Measurements from ENCODE around the gene IFT81. TPM values are rescaled to one million over a fixed set of nuclear protein-coding genes. Genes with fewer than 3 reads are reported as not detected.
A peak's percentile ranks its signal among the peaks of the same experiment; 100 is the strongest.
"Not testable (repeated sequence)": the region's sequence is repeated elsewhere in the genome, so short reads cannot be mapped to it uniquely, and the experiment has no call there.

IFT81 gene
- total and polyA plus RNA-seq, 4 experiments from 2014 or later, result 0.57 to 1.3 (median 1.2) TPM

DNA sequence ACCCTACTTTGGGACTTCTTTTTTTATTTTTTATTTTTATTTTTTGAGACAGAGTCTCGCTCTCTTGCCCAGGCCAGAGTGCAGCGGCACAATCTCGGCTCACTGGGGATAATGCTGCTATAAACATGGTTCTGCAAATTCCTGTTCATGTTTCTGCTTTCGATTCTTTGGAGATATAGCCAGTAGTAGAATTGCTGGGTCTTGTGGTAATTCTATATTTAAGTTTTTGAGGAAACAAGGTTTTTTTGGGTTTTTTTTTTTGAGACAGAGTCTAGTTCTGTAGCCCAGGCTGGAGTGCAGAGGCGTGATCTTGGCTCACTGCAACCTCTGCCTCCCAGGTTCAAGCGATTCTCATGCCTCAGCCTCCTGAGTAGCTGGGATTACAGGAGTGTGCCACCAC lies 35.9 kb upstream of the IFT81 start:
- H3K4me1 Mint-ChIP-seq; H3K27ac ChIP-seq (ENCODE audit: low read depth, low read length); DNase-seq; H3K27ac Mint-ChIP-seq; H3K36me3 Mint-ChIP-seq; H3K36me3 ChIP-seq (ENCODE audit: insufficient read depth, low read length); H3K27me3 ChIP-seq (ENCODE audit: insufficient read depth, low read length); intact Hi-C loops (cut with micrococcal nuclease); POLR2A ChIA-PET (ENCODE audit: partially characterized antibody); CTCF ChIA-PET (ENCODE audit: partially characterized antibody); H3K9me3 Mint-ChIP-seq; H3K4me1 ChIP-seq (ENCODE audit: insufficient read depth, low read length); H3K4me3 ChIP-seq (ENCODE audit: low read length in 2 of 2); H3K9me3 ChIP-seq (ENCODE audit: control insufficient read depth in 1 of 2, low read length in 2 of 2); H3K27me3 Mint-ChIP-seq; H3K4me3 Mint-ChIP-seq: not testable (repeated sequence)

DNA sequence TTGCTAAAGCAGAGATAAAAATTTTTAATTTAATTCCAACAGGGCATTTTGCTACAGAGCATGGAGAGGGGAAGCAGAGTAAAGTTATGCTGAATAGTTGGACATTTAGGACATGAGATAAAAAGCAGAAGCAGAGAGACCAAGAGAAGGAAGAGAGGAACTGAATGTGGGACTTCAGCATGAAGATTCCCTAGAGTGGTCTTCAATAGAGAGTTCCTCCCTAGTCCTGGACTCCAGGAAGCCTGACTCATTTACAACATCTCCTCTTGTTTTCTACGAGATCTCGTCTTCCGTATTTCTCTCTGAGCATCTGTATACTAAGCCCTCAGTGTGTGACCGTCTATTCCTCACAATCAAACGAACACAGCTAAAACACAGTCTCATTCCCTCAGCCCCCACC lies 35.2 kb upstream of the IFT81 start:
- ChIA-PET POLR2A (ENCODE audit: partially characterized antibody) (no interaction called here), CTCF (ENCODE audit: partially characterized antibody) (interaction anchor here (1.4 kb wide), 1 partner anchor 13 kb away, joined by 7 read pairs; no protein-coding TSS in a partner anchor)
- no peaks in the 10 kb centered on the region for H3K4me1 ChIP-seq (ENCODE audit: insufficient read depth, low read length)
- peaks cover 0 to 11% of the 10 kb centered on the region in 2 donors for H3K27me3 Mint-ChIP-seq
- no peak overlapping the region for H3K4me3 Mint-ChIP-seq
- no peaks in the 10 kb centered on the region for H3K9me3 Mint-ChIP-seq
- peak overlapping the region in 1 of 7 donors; percentile 68 for H3K27ac Mint-ChIP-seq
- H3K36me3 ChIP-seq (ENCODE audit: insufficient read depth, low read length), result no peaks in the 10 kb centered on the region
- H3K27ac ChIP-seq (ENCODE audit: low read depth, low read length), result no peak overlapping the region
- H3K4me1 Mint-ChIP-seq, result peaks cover 0 to 3% (median 1%) of the 10 kb centered on the region in 4 donors
- intact Hi-C loops (cut with micrococcal nuclease), result no loop called here
- H3K27me3 ChIP-seq (ENCODE audit: insufficient read depth, low read length), result no peaks in the 10 kb centered on the region
- H3K36me3 Mint-ChIP-seq, result no peaks in the 10 kb centered on the region
- no peak overlapping the region for H3K4me3 ChIP-seq (ENCODE audit: low read length in 2 of 2)
- DNase-seq, result no peak
- H3K9me3 ChIP-seq (ENCODE audit: control insufficient read depth in 1 of 2, low read length in 2 of 2), result no peaks in the 10 kb centered on the region

DNA sequence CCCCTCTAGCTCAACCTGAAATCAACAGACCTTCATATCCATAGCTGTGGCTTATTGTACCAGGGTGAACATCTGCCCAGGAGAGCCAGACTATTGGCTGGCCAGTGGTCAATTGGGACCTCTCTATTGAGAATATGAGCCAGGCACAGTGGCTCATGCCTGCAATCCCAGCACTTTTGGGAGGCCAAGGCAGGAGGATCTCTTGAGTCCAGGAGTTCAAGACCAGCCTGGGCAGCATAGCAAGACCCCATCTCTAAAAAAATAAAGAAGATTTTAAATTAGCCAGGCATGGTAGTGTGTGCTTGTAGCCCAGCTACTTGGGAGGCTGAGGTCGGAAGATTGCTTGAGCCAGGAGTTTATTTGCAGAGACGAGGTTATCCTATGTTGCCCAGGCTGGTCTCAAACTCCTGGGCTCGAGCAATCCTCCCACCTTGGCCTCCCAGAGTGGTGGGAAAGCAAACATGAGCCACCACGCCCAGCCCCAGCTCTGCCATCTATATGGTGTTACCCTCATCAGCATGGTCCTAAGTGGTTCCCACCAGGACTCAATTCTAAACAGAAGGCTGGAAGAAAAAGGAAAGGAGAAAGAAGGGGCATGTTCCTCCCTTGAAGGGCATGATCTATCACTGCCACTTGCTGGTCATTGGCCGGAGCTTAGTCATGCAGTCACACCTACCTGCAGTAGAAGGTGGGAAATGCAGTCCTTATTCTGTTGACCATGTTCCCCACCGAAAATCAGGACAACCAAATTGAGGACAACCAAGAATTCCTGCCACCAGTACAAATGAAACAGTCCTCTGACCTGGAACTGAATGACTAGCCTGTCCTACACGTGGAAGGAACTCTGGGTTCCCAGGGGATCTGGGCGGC lies 33.7 kb upstream of the IFT81 start:
- Mint-ChIP-seq H3K27me3 (peaks cover 3 to 16% of the 10 kb centered on the region in 2 donors), H3K4me3 (no peak overlapping the region), H3K36me3 (no peaks in the 10 kb centered on the region), H3K9me3 (no peaks in the 10 kb centered on the region), H3K27ac (no peak overlapping the region), H3K4me1 (peaks cover 0 to 3% (median 1%) of the 10 kb centered on the region in 4 donors)
- H3K4me3 ChIP-seq (ENCODE audit: low read length in 2 of 2), result no peak overlapping the region
- no peaks in the 10 kb centered on the region for H3K9me3 ChIP-seq (ENCODE audit: control insufficient read depth in 1 of 2, low read length in 2 of 2)
- ChIA-PET POLR2A (ENCODE audit: partially characterized antibody) (interaction anchor here (1.2 to 1.9 kb wide), 2 partner anchors 11 kb away, joined by 4 to 5 read pairs; no protein-coding TSS in a partner anchor), CTCF (ENCODE audit: partially characterized antibody) (interaction anchor here (0.6 to 1.5 kb wide), 8 partner anchors 9 to 798 kb away, joined by 3 to 7 read pairs (median 3); no protein-coding TSS in a partner anchor)
- H3K4me1 ChIP-seq (ENCODE audit: insufficient read depth, low read length), result no peaks in the 10 kb centered on the region
- intact Hi-C loops (cut with micrococcal nuclease), result no loop called here
- H3K27me3 ChIP-seq (ENCODE audit: insufficient read depth, low read length), result no peaks in the 10 kb centered on the region
- H3K36me3 ChIP-seq (ENCODE audit: insufficient read depth, low read length), result no peaks in the 10 kb centered on the region
- H3K27ac ChIP-seq (ENCODE audit: low read depth, low read length), result no peak overlapping the region
- DNase-seq, result no peak

DNA sequence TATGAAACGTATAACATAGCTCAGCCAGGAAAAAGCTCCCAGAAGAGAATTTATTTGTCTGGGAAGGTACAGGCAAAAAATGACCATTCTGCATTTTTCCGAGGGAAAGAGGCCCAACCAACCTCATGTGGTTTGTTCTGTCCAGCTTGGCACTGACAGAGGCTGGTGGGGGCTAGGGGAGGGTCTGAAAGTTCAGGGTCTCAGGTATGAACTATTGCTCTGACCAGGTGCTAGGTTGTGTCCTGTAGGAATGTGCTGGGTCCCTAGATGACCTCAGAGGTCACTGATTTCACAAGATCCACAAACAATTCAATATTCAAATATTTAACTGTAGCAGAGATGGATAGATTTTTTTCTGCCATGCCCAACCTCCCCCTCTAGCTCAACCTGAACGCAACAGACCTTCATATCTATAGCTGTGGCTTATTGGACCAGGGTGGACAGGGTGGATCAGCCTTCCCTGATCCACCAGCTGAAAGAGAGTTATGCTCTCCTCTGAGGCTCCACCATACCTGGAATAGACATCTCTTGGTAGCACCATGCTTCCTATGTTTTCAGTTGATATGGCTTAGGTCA lies 32.9 kb upstream of the IFT81 start:
- Histone ChIP-seq H3K9me3 (ENCODE audit: control insufficient read depth in 1 of 2, low read length in 2 of 2) (no peaks in the 10 kb centered on the region), H3K4me1 (ENCODE audit: insufficient read depth, low read length) (no peaks in the 10 kb centered on the region), H3K27me3 (ENCODE audit: insufficient read depth, low read length) (no peaks in the 10 kb centered on the region), H3K4me3 (ENCODE audit: low read length in 2 of 2) (no peak overlapping the region), H3K27ac (ENCODE audit: low read depth, low read length) (no peak overlapping the region), H3K36me3 (ENCODE audit: insufficient read depth, low read length) (no peaks in the 10 kb centered on the region)
- no peak for DNase-seq
- ChIA-PET POLR2A (ENCODE audit: partially characterized antibody) (interaction anchor here (1.0 to 1.9 kb wide), 2 partner anchors 11 to 13 kb away, joined by 3 to 5 read pairs; no protein-coding TSS in a partner anchor), CTCF (ENCODE audit: partially characterized antibody) (interaction anchor here (0.6 to 1.5 kb wide), 4 partner anchors 12 to 797 kb away, joined by 3 to 5 read pairs (median 3); no protein-coding TSS in a partner anchor)
- no peaks in the 10 kb centered on the region for H3K36me3 Mint-ChIP-seq
- no peak overlapping the region for H3K27ac Mint-ChIP-seq
- no peak overlapping the region for H3K4me3 Mint-ChIP-seq
- H3K9me3 Mint-ChIP-seq, result no peaks in the 10 kb centered on the region
- intact Hi-C loops (cut with micrococcal nuclease), result no loop called here
- H3K4me1 Mint-ChIP-seq, result peaks cover 0 to 2% (median under 1%) of the 10 kb centered on the region in 4 donors
- H3K27me3 Mint-ChIP-seq, result peaks cover 3 to 16% of the 10 kb centered on the region in 2 donors

DNA sequence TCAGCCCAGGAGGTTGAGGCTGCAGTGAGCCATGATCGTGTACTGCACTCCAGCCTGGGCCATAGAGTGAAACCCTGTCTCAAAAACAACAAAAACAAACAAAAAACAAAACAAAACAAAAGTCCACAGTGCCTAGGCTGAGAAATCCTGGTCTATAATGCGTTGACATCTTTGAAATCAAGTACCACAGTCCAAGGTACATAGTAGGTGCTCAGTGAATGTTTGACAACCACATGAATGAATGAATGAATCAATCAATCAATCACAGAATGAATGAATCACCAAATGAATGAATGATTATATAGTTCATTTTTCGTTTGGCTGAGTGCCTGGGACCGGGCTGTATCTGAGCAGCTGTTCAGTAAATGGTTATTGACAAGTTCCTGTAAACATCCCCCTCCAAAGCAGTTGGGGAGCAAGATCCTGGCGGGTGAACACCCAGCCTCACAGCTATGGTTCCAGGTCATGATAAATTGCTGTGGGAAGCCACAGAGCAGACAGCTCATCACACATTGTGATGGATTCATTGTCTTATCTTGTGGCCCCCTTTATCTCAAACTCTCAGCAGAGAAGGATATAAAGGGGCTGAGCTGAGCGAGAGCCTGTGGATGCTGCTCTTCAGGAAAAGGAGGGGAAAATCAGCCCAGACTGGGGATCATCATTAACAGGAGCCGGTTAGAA lies 30.4 kb upstream of the IFT81 start:
- H3K9me3 Mint-ChIP-seq, result no peaks in the 10 kb centered on the region
- H3K27me3 Mint-ChIP-seq, result peaks cover 3 to 16% of the 10 kb centered on the region in 2 donors
- Histone ChIP-seq H3K4me1 (ENCODE audit: insufficient read depth, low read length) (no peaks in the 10 kb centered on the region), H3K9me3 (ENCODE audit: control insufficient read depth in 1 of 2, low read length in 2 of 2) (no peaks in the 10 kb centered on the region), H3K36me3 (ENCODE audit: insufficient read depth, low read length) (no peaks in the 10 kb centered on the region), H3K27ac (ENCODE audit: low read depth, low read length) (no peak overlapping the region), H3K27me3 (ENCODE audit: insufficient read depth, low read length) (no peaks in the 10 kb centered on the region), H3K4me3 (ENCODE audit: low read length in 2 of 2) (no peak overlapping the region)
- H3K27ac Mint-ChIP-seq, result no peak overlapping the region
- CTCF ChIA-PET (ENCODE audit: partially characterized antibody), result interaction anchor here (1.8 kb wide), 1 partner anchor 338 kb away, joined by 6 read pairs; no protein-coding TSS in a partner anchor
- no peak for DNase-seq
- no peak overlapping the region for H3K4me3 Mint-ChIP-seq
- peaks cover 0 to 2% (median 0%) of the 10 kb centered on the region in 4 donors for H3K4me1 Mint-ChIP-seq
- POLR2A ChIA-PET (ENCODE audit: partially characterized antibody), result no interaction called here
- H3K36me3 Mint-ChIP-seq, result no peaks in the 10 kb centered on the region
- intact Hi-C loops (cut with micrococcal nuclease), result no loop called here

DNA sequence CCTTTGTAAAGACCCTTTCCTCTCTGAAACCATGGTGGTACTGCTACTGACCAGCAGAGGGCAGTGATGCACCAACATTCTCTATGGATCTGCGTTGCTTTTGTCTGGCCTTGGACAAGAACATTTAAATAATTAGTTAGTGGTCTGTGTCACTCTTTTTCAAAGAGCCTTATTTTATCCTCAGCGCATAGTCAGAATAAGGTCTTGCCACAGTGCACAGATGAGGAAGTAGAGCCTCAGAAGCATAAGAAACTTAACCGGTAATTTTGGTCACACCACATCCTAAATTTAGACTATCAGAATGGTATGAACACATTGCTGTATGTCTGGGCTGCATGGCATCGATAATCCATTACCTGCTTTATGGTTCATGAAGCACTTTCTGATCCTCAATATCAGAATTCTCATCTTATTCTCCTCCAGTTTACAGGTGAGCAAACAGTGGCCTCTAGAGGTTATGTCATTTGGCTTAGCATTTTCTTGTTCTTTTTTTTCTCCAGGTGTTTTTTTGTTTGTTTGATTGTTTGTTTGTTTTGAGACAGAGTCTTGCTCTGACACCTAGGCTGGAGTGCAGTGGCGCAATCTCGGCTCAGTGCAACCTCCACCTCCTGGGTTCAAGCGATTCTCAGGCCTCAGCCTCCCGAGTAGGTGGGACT lies 23.7 kb upstream of the IFT81 start:
- Histone ChIP-seq H3K27ac (ENCODE audit: low read depth, low read length) (no peak overlapping the region), H3K4me3 (ENCODE audit: low read length in 2 of 2) (no peak overlapping the region), H3K36me3 (ENCODE audit: insufficient read depth, low read length) (no peaks in the 10 kb centered on the region), H3K4me1 (ENCODE audit: insufficient read depth, low read length) (peaks cover 6% of the 10 kb centered on the region), H3K9me3 (ENCODE audit: control insufficient read depth in 1 of 2, low read length in 2 of 2) (no peaks in the 10 kb centered on the region), H3K27me3 (ENCODE audit: insufficient read depth, low read length) (no peaks in the 10 kb centered on the region)
- ChIA-PET POLR2A (ENCODE audit: partially characterized antibody) (interaction anchor here (3.5 kb wide), 1 partner anchor 331 kb away, joined by 11 read pairs; no protein-coding TSS in a partner anchor), CTCF (ENCODE audit: partially characterized antibody) (interaction anchor here (0.6 to 5.7 kb wide), 33 partner anchors 10 to 785 kb away, joined by 3 to 67 read pairs (median 4); no protein-coding TSS in a partner anchor)
- Mint-ChIP-seq H3K27ac (peak overlapping the region in 6 of 7 donors; percentile 0 to 43 (median 16)), H3K9me3 (no peaks in the 10 kb centered on the region), H3K4me1 (peaks cover 5 to 8% (median 6%) of the 10 kb centered on the region in 4 donors), H3K27me3 (no peaks in the 10 kb centered on the region), H3K36me3 (no peaks in the 10 kb centered on the region), H3K4me3 (peak overlapping the region in 2 of 8 donors; percentile 11 to 64)
- peak; percentile 52 to 60 (median 56) for DNase-seq
- intact Hi-C loops (cut with micrococcal nuclease), result loop anchor here (1.0 kb wide), 4 partner anchors 295 to 788 kb away; no protein-coding TSS in a partner anchor

Data from CD4-positive, alpha-beta memory T cell (primary cell).